ENCODE measurements around the gene SEMA6C.

DNA sequence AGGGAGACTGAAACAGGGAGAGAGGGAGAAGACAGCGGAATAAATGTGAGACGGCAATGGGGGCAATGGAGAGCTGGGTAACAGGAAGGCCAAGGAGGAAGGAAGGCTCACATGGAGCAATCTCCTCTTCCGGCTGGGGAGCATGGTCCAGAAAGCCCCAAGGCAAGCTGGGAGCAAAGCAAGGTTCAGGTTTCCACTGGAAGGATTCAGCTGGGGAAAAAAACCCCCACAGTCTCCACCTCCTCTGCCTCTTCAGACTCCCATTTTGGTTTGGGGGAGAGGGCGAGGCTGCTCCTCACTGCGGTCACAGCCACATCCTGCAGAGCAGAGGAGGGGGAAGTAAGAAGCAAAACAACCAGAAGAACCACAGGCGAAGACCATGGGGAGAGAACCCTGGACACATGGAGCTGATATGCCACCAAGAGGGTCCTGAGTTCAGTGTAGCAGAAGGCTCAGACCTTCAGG is 10.7 kb upstream of the SEMA6C start:
- TF ChIP-seq, protein P1, sequence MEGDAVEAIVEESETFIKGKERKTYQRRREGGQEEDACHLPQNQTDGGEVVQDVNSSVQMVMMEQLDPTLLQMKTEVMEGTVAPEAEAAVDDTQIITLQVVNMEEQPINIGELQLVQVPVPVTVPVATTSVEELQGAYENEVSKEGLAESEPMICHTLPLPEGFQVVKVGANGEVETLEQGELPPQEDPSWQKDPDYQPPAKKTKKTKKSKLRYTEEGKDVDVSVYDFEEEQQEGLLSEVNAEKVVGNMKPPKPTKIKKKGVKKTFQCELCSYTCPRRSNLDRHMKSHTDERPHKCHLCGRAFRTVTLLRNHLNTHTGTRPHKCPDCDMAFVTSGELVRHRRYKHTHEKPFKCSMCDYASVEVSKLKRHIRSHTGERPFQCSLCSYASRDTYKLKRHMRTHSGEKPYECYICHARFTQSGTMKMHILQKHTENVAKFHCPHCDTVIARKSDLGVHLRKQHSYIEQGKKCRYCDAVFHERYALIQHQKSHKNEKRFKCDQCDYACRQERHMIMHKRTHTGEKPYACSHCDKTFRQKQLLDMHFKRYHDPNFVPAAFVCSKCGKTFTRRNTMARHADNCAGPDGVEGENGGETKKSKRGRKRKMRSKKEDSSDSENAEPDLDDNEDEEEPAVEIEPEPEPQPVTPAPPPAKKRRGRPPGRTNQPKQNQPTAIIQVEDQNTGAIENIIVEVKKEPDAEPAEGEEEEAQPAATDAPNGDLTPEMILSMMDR (IDR thresholded peaks at IDR 0.05): no peak
- no peak for TF ChIP-seq POLR2A (IDR thresholded peaks at IDR 0.05)
